Ammon's horn (tissue), 1 donor: ENCODE data around the gene KIF4A.
A peak's percentile ranks its signal among the peaks of the same experiment; 100 is the strongest.

ENCODE experiments used
- DNase-seq: peaks from one replicate; pipeline ENCODE4 v3.0.0-alpha.2; 2016; ENCODE audit warnings: low spot score

KIF4A gene

GRCh38 chrX:70437921-70438665 lies 148.2 kb downstream of the KIF4A start:
- DNase-seq, result no peak

GRCh38 chrX:70439016-70439415 lies 149.1 kb downstream of the KIF4A start:
- no peak for DNase-seq

GRCh38 chrX:70442224-70442623 lies 152.3 kb downstream of the KIF4A start:
- DNase-seq, result no peak

- DNase-seq, result peak; percentile 86
Observed at GRCh38 chrX:70444326-70444945, 154.5 kb downstream of the KIF4A start, which contains the start of gene DLG3. DLG3 (plus strand) TSS chrX:70444835; CDS start chrX:70445202, 367 bp downstream.

- DNase-seq, result no peak
Observed at GRCh38 chrX:70444946-70445656, 155.2 kb downstream of the KIF4A start.

- DNase-seq, result no peak
Observed at GRCh38 chrX:70445951-70446350, 156.0 kb downstream of the KIF4A start.

GRCh38 chrX:70446380-70447350 lies 156.8 kb downstream of the KIF4A start:
- no peak for DNase-seq

- DNase-seq, result no peak
Observed at GRCh38 chrX:70449457-70449966, 159.6 kb downstream of the KIF4A start.

- peak; percentile 47 for DNase-seq
Observed at GRCh38 chrX:70452143-70452733, 162.3 kb downstream of the KIF4A start.

GRCh38 chrX:70453024-70453618 lies 163.2 kb downstream of the KIF4A start:
- DNase-seq, result no peak

GRCh38 chrX:70454441-70455365 lies 164.8 kb downstream of the KIF4A start:
- DNase-seq, result no peak

- no peak for DNase-seq
Observed at GRCh38 chrX:70455366-70456202, 165.7 kb downstream of the KIF4A start.

GRCh38 chrX:70456256-70456655 lies 166.4 kb downstream of the KIF4A start:
- DNase-seq, result no peak

- DNase-seq, result no peak
Observed at GRCh38 chrX:70461026-70461425, 171.1 kb downstream of the KIF4A start.

GRCh38 chrX:70464051-70464450 lies 174.1 kb downstream of the KIF4A start:
- DNase-seq, result no peak

GRCh38 chrX:70466968-70467367 lies 177.1 kb downstream of the KIF4A start:
- DNase-seq, result no peak

- DNase-seq, result no peak
Observed at GRCh38 chrX:70468709-70469108, 178.8 kb downstream of the KIF4A start.
